NOMO-1 treated with DMSO at 0.1 percent for 48 hours (cell line): Measurements from ENCODE around the gene ERCC8.
A peak's percentile ranks its signal among the peaks of the same experiment; 100 is the strongest.
"Not testable (repeated sequence)": the region's sequence is repeated elsewhere in the genome, so short reads cannot be mapped to it uniquely, and the experiment has no call there.

Experiments used
- DNase-seq: peaks from one replicate; lab custom pipeline; 2025; ENCODE audit not compliant: unreplicated experiment; lab: John Stamatoyannopoulos, UW

The ERCC8 gene

DNA sequence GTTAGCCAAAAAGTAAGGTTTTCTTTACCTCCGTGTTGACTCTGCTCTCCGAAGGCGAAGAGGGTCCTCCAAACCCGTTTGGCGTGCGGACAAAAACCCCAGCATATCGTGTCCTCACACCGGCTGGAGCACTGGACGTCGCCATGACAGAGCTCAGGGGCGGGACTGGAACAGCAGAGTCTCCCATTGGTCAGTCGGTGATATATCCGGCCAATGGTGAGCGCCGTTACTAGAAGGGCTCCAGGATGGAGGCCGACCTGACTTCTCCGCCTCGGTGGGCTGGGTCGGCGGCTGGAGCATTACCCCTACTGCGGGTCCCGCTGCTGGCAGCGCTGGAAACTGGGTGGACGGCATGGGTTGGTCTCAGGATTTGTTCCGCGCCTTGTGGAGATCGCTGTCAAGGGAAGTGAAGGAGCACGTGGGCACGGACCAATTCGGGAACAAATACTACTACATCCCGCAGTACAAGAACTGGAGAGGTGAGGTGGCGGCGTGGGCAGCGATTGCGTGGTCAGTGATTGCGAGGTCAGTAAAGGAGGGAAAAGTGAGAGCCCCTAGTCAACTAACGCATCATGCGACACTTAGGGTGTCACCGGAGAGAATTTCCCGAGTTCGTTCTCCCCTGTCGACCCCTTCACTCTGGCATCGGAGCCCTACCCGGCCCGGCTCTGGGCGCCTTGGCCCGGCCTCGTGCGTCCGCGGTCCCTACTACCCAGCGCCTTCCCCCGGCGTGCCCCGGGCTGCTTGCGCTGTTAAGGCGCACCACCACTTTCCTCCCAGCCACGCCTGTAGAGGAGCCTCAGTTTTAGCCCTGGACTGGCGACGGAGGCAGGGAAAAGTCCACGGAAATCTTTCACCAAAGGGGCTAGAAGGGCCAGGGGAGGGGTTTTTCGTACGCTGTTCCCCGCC, at the start of gene ERCC8, which contains the start of gene NDUFAF2:
ERCC8 (minus strand) TSS at position 167 of the 909 bp plus-strand sequence; CDS start at position 105, 62 bp downstream.
NDUFAF2 (plus strand) TSS at position 302 of the 909 bp plus-strand sequence; CDS start at position 353, 51 bp downstream.
- peak; percentile 87 for DNase-seq

DNA sequence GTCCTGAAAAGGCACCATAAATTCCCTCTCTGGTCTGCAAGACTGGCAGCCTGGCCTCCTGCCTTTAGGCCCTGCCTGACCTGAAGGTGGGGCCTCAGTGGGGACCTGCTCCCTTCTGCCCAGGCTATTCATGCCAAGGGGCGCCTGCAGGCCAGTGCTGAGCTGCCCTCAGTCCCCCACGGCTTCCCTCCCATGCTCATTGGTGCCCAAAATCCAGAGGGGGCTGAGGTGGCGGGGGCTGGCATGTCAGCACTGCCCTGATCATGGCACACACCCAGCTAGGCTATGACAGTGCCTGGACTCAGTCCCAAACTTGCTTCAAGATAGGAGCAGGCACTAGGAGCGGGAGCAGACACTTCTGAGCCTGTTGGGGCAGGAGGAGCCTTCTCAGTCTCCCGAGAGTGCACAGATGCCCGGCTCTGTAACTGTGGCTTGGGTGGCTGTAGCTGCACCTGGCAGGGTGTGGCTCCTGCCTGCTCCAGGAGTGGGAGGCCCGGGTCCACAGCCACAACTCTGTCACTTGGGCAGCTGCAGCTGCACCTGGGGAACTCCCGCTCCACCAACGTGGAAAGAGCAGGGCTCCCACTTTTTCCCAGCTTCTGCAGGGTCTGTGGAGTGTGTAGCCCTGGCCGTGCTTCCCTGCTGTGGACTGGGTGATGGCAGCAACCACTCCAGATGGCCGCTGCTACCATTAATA, 49.2 kb upstream of the ERCC8 start:
- no peak for DNase-seq

- DNase-seq, result no peak
Observed at GRCh38 chr5:60993425-60993824, 48.6 kb upstream of the ERCC8 start.

- no peak for DNase-seq
Observed at GRCh38 chr5:60992871-60993270, 48.0 kb upstream of the ERCC8 start.

- DNase-seq, result no peak
Observed at GRCh38 chr5:60989790-60990189, 44.9 kb upstream of the ERCC8 start.

DNA sequence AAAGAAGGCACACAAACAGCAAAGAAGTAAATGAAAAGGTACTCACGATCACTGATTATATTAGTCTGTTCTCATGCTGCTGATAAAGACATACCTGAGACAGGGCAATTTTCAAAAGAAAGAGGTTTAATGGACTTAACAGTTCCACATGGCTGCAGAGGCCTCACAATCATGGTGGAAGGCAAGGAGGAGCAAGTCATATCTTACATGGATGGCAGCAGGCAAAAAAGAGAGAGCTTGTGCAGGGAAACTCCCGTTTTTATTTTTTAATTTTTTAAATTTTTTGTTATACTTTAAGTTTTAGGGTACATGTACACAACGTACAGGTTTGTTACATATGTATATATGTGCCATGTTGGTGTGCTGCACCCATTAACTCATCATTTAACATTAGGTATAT, 37.3 kb upstream of the ERCC8 start:
- not testable (repeated sequence) for DNase-seq

DNA sequence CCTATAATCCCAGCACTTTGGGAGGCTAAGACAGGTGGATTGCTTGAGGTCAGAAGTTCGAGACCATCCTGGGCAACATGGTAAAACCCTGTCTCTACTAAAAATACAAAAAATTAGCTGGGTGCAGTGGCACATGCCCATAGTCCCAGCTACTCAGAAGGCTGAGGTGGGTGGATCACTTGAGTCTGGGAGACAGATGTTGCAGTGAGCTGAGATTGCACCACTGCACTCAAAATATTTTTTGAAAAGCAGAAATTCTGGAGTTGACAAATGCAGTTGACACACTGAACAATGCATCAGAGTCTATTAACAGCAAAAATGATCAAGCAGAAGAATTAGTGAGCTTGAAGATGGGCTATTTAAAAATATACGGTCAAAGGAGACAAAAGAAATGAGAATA, 35.6 kb upstream of the ERCC8 start:
- DNase-seq, result no peak

DNA sequence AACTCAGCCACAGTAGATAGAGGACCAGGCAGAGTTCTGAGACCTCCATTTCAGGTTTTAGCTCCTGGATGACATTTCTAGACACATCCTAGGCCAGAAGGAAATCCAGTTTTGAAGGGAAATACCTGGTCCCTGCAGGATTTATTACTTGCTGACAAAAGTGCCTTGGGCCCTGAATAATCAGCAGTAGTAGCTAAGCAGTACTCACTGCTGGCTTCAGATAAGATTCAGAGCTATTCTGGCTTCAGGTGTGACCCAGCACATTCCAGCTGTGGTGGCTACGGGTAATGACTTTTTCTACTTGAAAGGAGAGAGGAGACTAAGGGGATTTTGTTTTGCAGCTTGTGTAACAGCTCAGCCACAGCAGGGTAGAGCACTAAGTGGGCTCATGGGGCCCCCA, 34.1 kb upstream of the ERCC8 start:
- no peak for DNase-seq

DNA sequence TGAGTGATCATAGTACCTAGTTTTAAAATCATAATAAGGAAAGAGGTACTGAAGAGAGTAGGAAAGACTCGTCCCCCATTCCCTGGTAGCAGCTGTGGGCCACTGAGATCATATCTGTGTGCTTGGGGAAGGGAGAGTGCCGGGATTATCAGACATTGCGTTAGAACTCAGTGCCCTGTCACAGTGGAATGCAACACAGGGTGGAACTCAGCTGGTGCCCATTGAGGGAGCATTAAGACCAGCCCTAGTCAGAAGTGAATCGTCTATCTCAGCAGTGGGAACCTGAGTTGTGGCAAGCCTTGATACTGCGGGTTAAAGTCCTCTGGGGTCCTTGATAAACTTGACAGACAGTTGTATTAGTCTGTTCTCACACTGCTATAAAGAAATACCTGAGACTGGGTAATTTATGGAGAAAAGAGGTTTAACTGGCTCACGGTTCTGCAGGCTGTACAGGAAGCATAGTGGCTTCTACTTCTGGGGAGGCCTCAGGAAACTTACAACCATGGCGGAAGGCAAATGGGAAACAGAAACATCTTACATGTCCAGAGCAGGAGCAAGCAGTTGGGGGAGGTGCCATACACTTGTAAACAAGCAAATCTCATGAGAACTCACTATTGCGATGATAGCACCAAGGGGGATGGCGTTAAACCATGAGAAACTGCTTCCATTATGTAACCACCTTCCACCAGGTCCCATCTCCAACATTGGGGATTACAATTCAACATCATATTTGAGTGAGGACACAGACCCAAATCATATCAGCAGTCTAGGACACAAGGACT, 33.3 kb upstream of the ERCC8 start:
- no peak for DNase-seq

DNA sequence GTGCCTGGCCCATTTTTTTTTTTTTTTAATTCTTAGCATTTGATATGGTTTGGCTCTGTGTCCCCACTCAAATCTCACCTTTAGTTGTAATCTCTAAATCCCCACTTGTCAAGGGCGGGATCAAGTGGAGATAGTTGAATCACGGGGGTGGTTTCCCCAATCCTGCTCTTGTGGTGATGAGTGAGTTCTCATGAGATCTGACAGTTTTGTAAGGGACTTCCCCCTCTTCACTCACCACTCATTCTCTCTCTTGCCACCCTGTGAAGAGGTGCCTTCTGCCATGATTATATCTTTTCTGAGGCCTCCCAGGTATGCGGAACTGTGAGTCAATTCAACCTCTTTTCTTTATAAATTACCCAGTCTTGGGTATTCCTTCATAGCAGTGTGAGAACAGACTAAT, 27.4 kb upstream of the ERCC8 start:
- no peak for DNase-seq

GRCh38 chr5:60961685-60962084, 16.8 kb upstream of the ERCC8 start:
- DNase-seq, result peak; percentile 78

DNA sequence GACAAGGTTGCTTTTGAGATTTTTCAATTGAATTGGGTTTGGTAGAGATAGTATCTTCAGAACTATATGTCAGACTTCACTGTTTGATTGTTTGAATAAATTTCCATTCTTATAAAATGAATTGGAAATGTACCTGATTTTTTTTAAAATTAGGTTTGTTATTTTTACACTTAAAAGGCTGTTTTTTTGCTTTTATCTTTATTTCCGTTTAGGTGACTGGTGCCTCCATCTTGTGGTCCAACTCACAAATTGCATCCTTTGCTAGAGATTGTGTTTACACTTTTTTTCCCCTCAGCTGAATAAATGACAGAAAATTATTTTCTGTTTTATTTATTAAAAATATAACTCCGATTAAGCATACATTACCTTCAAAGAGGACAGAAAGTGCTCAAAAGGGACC, 15.7 kb upstream of the ERCC8 start:
- DNase-seq, result peak; percentile 3

DNA sequence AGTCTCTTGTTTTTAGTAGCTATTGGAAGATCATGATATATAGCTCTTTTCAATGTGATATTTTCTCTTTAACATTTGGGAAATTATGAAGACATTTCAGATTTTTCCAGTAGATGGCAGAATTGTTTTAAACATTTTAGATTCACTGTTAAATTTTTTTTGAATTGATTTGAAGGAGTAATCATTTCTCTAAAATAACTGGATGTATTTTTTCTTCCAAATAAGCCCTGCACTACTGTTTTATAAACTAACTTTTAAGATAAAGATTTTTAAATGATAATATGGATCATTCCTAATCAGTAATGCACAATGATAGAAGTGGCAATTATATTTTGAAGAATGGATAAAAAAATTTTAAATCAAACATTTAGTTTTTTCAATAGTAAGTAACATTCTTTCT, 14.3 kb upstream of the ERCC8 start:
- DNase-seq, result peak; percentile 40

GRCh38 chr5:60958712-60959111, 13.8 kb upstream of the ERCC8 start:
- DNase-seq, result no peak

- DNase-seq, result no peak
Observed at GRCh38 chr5:60958088-60958487, 13.2 kb upstream of the ERCC8 start.

- no peak for DNase-seq
Observed at GRCh38 chr5:60955239-60955638, 10.4 kb upstream of the ERCC8 start.

GRCh38 chr5:60948738-60949137, 3.9 kb upstream of the ERCC8 start:
- DNase-seq, result no peak

DNA sequence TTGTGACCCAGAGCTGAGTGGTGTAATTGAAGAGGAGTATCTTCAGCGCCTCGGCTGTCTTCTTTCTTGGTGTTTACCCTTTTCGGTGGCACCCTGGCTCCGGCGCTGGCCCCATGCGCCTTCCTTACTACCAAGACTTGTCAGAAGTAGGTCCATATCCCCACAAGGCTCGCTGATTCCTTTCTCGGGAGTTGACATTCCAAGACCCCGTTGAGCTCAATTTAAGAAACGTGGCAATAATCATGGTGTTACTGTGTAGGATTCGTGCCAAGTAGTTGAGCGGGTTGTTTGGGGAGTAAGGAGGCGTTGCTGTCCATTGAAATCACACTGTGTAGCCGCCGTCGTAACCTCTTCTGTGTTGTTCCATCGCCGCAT, 930 bp upstream of the ERCC8 start:
- peak; percentile 43 for DNase-seq

- DNase-seq, result peak; percentile 78
Observed at GRCh38 chr5:60943624-60944023, 1.2 kb downstream of the ERCC8 start.

GRCh38 chr5:60929024-60929423, 15.8 kb downstream of the ERCC8 start:
- no peak for DNase-seq

- no peak for DNase-seq
Observed at GRCh38 chr5:60927450-60927849, 17.4 kb downstream of the ERCC8 start.
